K562 (cell line): ENCODE measurements around the gene NT5DC4. TPM values are rescaled to one million over a fixed set of nuclear protein-coding genes. Genes with fewer than 3 reads are reported as not detected.

Experiments
- ATAC-seq: fragments of 200-7000 bp; cut with Tn5 transposase; 3 replicates; pipeline ENCODE4 v1.9.1; 2020; ENCODE audit warnings: moderate library complexity
- BruUV-seq: library from RNA; stranded (reverse); fragments of 400-500 nt; replicated peaks from 2 replicates; lab custom pipeline; 2021; lab: Mats Ljungman, UMichigan
- CTCF ChIA-PET: fragments of 300-600 bp; formaldehyde crosslinking; extraction: SDS; loops from one replicate; lab custom pipeline; 2021; ENCODE audit warnings: low intra/inter-chr PET ratio; lab: Yijun Ruan, JAX
- POLR2A ChIA-PET: fragments of 300-600, 350-650 bp; sonication (Branson Sonifier 250); formaldehyde crosslinking; extraction: SDS; loops from one replicate; lab custom pipeline; 2021; ENCODE audit warnings: antibody characterized with exemption, inconsistent platforms; lab: Yijun Ruan, JAX
- DNase-seq, 4 experiments: peaks; one replicate each; pipeline versions ENCODE4 v3.0.0 to v3.0.0-alpha.2; 2011 to 2018; ENCODE audit warnings: low spot score in 3 of 4, mixed read lengths in 3 of 4; ENCODE audit errors: extremely low read depth in 1 of 4
- FAIRE-seq: peaks from 2 replicates; lab custom pipeline; 2011; peaks lifted over from hg19 to GRCh38; lab: Jason Lieb, UNC
- H2AFZ ChIP-seq: 2 replicates; pipeline ENCODE4 v1.6.0; 2011; ENCODE audit warnings: low read depth, low read length, control low read depth, inconsistent platforms
- H3K27ac ChIP-seq: fragments of 200-600 bp; 3 replicates; pipeline ENCODE4 v1.8.0; 2011; ENCODE audit warnings: low read depth, mild to moderate bottlenecking, control low read depth, inconsistent platforms, low read length, moderate library complexity, mixed read lengths; ENCODE audit errors: extremely low read depth
- H3K27me3 ChIP-seq, 2 experiments: fragments of 300-600 bp in 1 of 2; 2 replicates in 1 of 2; 3 replicates in 1 of 2; pipeline versions ENCODE4 v1.6.0 to v1.8.0; 2011; ENCODE audit warnings: inconsistent platforms in 2 of 2, low read length in 2 of 2, mild to moderate bottlenecking in 1 of 2, mixed read lengths in 1 of 2, moderate library complexity in 1 of 2; ENCODE audit not compliant: control insufficient read depth in 2 of 2, insufficient read depth in 2 of 2
- H3K36me3 ChIP-seq: fragments of 300-600 bp; 3 replicates; pipeline ENCODE4 v1.8.0; 2011; ENCODE audit warnings: mild to moderate bottlenecking, low read length, inconsistent platforms; ENCODE audit not compliant: control insufficient read depth, insufficient read depth
- H3K4me1 ChIP-seq, 2 experiments: fragments of 200-600 bp in 1 of 2; replicated peaks in 1 of 2; 2 replicates in 1 of 2; 3 replicates in 1 of 2; pipeline versions ENCODE4 v1.5.1 to v1.8.0; 2011; ENCODE audit warnings: inconsistent platforms in 2 of 2, low read length in 2 of 2, mild to moderate bottlenecking in 1 of 2, mixed read lengths in 1 of 2, moderate library complexity in 1 of 2; ENCODE audit not compliant: control insufficient read depth in 2 of 2, insufficient read depth in 2 of 2
- H3K4me2 ChIP-seq: 2 replicates; pipeline ENCODE4 v1.6.1; 2011; ENCODE audit warnings: low read length, control low read depth, inconsistent platforms, mixed read lengths; ENCODE audit not compliant: insufficient read depth
- H3K4me3 ChIP-seq: fragments of 200-600 bp; sonication (generic), shearing (Covaris generic); 2 replicates; pipeline ENCODE4 v1.5.1; 2016; ENCODE audit warnings: control low read depth, inconsistent platforms
- H3K79me2 ChIP-seq: fragments of 200-600 bp; 3 replicates; pipeline ENCODE4 v1.8.0; 2011; ENCODE audit warnings: low read length, inconsistent platforms; ENCODE audit not compliant: control insufficient read depth, insufficient read depth
- H3K9ac ChIP-seq, 2 experiments: 2 replicates each; pipeline versions ENCODE4 v1.6.0 to v1.6.1; 2011; ENCODE audit warnings: low read depth in 2 of 2, low read length in 2 of 2, control low read depth in 1 of 2, inconsistent platforms in 1 of 2, mild to moderate bottlenecking in 1 of 2, mixed read lengths in 1 of 2; ENCODE audit not compliant: insufficient read depth in 1 of 2
- H3K9me1 ChIP-seq: one replicate; pipeline ENCODE4 v1.6.0; 2011; ENCODE audit warnings: inconsistent platforms, mild to moderate bottlenecking, low read length, moderate library complexity; ENCODE audit not compliant: control insufficient read depth, insufficient read depth
- H3K9me3 ChIP-seq: replicated peaks from 2 replicates; pipeline ENCODE4 v1.5.1; 2011; ENCODE audit warnings: low read depth, low read length, inconsistent platforms; ENCODE audit not compliant: control insufficient read depth, insufficient read depth
- H4K20me1 ChIP-seq: replicated peaks from 2 replicates; pipeline ENCODE4 v1.6.1; 2011; ENCODE audit warnings: low read length, inconsistent platforms, mixed read lengths; ENCODE audit not compliant: control insufficient read depth, insufficient read depth
- CBFB ChIP-seq: sonication (generic); formaldehyde crosslinking; IDR thresholded peaks from 2 replicates; pipeline ENCODE4 v1.4.0; 2020; ENCODE audit warnings: mild to moderate bottlenecking, missing genetic modification reagents
- EGR1 ChIP-seq: fragments of 450-650 bp; conservative IDR thresholded peaks from 2 replicates; pipeline ENCODE4 v1.6.1; 2017; ENCODE audit warnings: mild to moderate bottlenecking
- HDGF ChIP-seq: fragments of 450-650 bp; IDR thresholded peaks from 2 replicates; pipeline ENCODE4 v1.6.1; 2016
- ID3 ChIP-seq, 2 experiments: fragments of 250-450 bp in 1 of 2; fragments of 450-650 bp in 1 of 2; sonication (Bioruptor Pico) in 1 of 2; IDR thresholded peaks; 2 replicates each; pipeline versions ENCODE4 v1.6.1 to v1.8.0; 2016 to 2021; ENCODE audit warnings: mild to moderate bottlenecking in 2 of 2, moderate library complexity in 2 of 2, missing compliant biosample characterization in 1 of 2, missing genetic modification characterization in 1 of 2
- JUN ChIP-seq, 2 experiments: sonication (generic) in 1 of 2; formaldehyde crosslinking in 1 of 2; IDR thresholded peaks; 2 replicates each; pipeline versions ENCODE4 v1.6.1 to v1.8.0; 2012 to 2022; ENCODE audit warnings: borderline replicate concordance in 2 of 2, mild to moderate bottlenecking in 2 of 2, improper control_type of control experiment in 1 of 2, low read depth in 1 of 2, low read length in 1 of 2, missing genetic modification reagents in 1 of 2
- MECOM ChIP-seq: fragments of 250-450 bp; sonication (Bioruptor Pico); IDR thresholded peaks from 2 replicates; pipeline ENCODE4 v1.8.0; 2022; ENCODE audit warnings: inconsistent platforms
- NFRKB ChIP-seq: fragments of 450-650 bp; IDR thresholded peaks from 2 replicates; pipeline ENCODE4 v1.6.1; 2016; ENCODE audit warnings: low read depth
- POLR2H ChIP-seq: IDR thresholded peaks from 2 replicates; pipeline ENCODE4 v1.6.1; 2016; ENCODE audit warnings: missing genetic modification characterization, low read depth, mild to moderate bottlenecking, control low read depth, missing compliant biosample characterization, moderate library complexity
- RCOR1 ChIP-seq, 2 experiments: IDR thresholded peaks; 2 replicates each; pipeline ENCODE4 v1.6.1; 2012; ENCODE audit warnings: low read depth in 2 of 2, low read length in 2 of 2, borderline replicate concordance in 1 of 2, improper control_type of control experiment in 1 of 2
- TFAP4 ChIP-seq: sonication (generic); formaldehyde crosslinking; IDR thresholded peaks from 2 replicates; pipeline ENCODE4 v1.8.0; 2022; ENCODE audit warnings: missing genetic modification reagents, mild to moderate bottlenecking, moderate library complexity, borderline replicate concordance
- WGBS: fragments of 100-300 bp; shearing (Covaris generic); methylation state at CpG from one replicate; pipeline ENCODE4 v1.1.6; 2016; ENCODE audit warnings: low coverage, mixed read lengths; ENCODE audit not compliant: insufficient coverage; ENCODE audit errors: missing lambda C conversion rate; 5-methylcytosine and 5-hydroxymethylcytosine counted together
- in situ Hi-C: fragments of 300-500 bp; cut with MboI; formaldehyde crosslinking; loops from 4 replicates; pipeline ENCODE4 v1.15.0; 2018; ENCODE audit warnings: inconsistent platforms, mixed read lengths
- intact Hi-C: fragments of 100-400 bp; cut with micrococcal nuclease; formaldehyde crosslinking; loops from 2 replicates; pipeline ENCODE4 v1.14.2; 2022
- polyA plus RNA-seq, 8 experiments: library from polyadenylated mRNA; depleted of rRNA in 4 of 8; stranded (reverse) in 5 of 8; unstranded in 3 of 8; fragments of >200 nt; fragmentation: Nextera tagmentation in 2 of 8; fragmentation: Illumina TruSeq in 1 of 8; extraction: Ambion mirVana in 2 of 8; extraction: Trizol in 1 of 8; gene quantifications; 2 replicates each; pipeline versions ENCODE4 v1.2.1 to v1.2.3, GENCODE V29; 2011 to 2014; ENCODE audit warnings: inconsistent platforms in 1 of 8, missing spikeins in 1 of 8
- total RNA-seq, 7 experiments: library from RNA; depleted of rRNA in 6 of 7; stranded (reverse); fragments of >200 nt in 6 of 7; fragmentation: Illumina TruSeq in 2 of 7; extraction: Trizol in 2 of 7; gene quantifications; 2 replicates each; pipeline versions ENCODE4 v1.2.1 to v1.2.3, GENCODE V29; 2011 to 2021; ENCODE audit warnings: low replicate concordance in 1 of 7
- TF ChIP-seq, protein P1 (sequence below): fragments of 200-800 bp; sonication (Bioruptor generic); IDR thresholded peaks from 2 replicates; pipeline ENCODE4 v1.6.1; 2017; ENCODE audit warnings: missing genetic modification characterization, missing compliant biosample characterization
- TF ChIP-seq, protein P2 (sequence below): fragments of 450-650 bp; conservative IDR thresholded peaks from 2 replicates; pipeline ENCODE4 v1.6.1; 2016; ENCODE audit warnings: missing genetic modification characterization, low read depth, mild to moderate bottlenecking, missing compliant biosample characterization, moderate library complexity
- TF ChIP-seq, protein P3 (sequence below): fragments of 250-450 bp; sonication (Bioruptor Pico); IDR thresholded peaks from 2 replicates; pipeline ENCODE4 v1.4.0; 2020; ENCODE audit warnings: mild to moderate bottlenecking, moderate library complexity

The NT5DC4 gene
- total and polyA plus RNA-seq, 9 of the 15 experiments (the other 6 are each of a cell fraction or from before 2014, with no cell fraction given), result 0.44 to 6.9 (median 2.5) TPM

GRCh38 chr2:112692918-112693317 lies 27.9 kb upstream of the NT5DC4 start:
- intact Hi-C loops, result no loop called here
- Histone ChIP-seq H3K27me3 (no peaks in the 10 kb centered on the region), H3K4me1 (peaks cover 37 to 38% of the 10 kb centered on the region in 2 experiments), H4K20me1 (no peaks in the 10 kb centered on the region), H3K4me2 (peak overlapping the region; percentile 40; the same call in 1 of the 2 replicates), H2AFZ (peak overlapping the region; percentile 21), H3K79me2 (no peaks in the 10 kb centered on the region), H3K4me3 (no peak overlapping the region), H3K9me3 (no peaks in the 10 kb centered on the region), H3K36me3 (no peaks in the 10 kb centered on the region), H3K9ac (peak overlapping the region; percentile 1 to 71; a peak in 1 of 4 replicates), H3K9me1 (no peaks in the 10 kb centered on the region), H3K27ac (peak overlapping the region; percentile 70)
- WGBS, result 33% methylated on average over 1 of the region's 1 CpG
- ChIA-PET POLR2A (interaction anchor here (0.9 to 1.9 kb wide), 9 partner anchors 9 to 47 kb away, joined by 3 to 19 read pairs (median 5); partner anchors contain the start of gene SLC20A1), CTCF (no interaction called here)
- no peak for FAIRE-seq
- ATAC-seq, result no peak
- in situ Hi-C loops, result no loop called here
- BruUV-seq, result no TSS peak
- no peak for DNase-seq
- TF ChIP-seq, protein P1, sequence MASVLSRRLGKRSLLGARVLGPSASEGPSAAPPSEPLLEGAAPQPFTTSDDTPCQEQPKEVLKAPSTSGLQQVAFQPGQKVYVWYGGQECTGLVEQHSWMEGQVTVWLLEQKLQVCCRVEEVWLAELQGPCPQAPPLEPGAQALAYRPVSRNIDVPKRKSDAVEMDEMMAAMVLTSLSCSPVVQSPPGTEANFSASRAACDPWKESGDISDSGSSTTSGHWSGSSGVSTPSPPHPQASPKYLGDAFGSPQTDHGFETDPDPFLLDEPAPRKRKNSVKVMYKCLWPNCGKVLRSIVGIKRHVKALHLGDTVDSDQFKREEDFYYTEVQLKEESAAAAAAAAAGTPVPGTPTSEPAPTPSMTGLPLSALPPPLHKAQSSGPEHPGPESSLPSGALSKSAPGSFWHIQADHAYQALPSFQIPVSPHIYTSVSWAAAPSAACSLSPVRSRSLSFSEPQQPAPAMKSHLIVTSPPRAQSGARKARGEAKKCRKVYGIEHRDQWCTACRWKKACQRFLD (CRISPR knock-in tag), result 0 out of 2 replicates have a peak, but pooled peaks have one; percentile 47
- TF ChIP-seq NFRKB, result 0 out of 2 replicates have a peak, but pooled peaks have one; percentile 2
- TF ChIP-seq HDGF, result 0 out of 2 replicates have a peak, but pooled peaks have one; percentile 38
- TF ChIP-seq MECOM (CRISPR knock-in tag), result 0 out of 2 replicates have a peak, but pooled peaks have one; percentile 16
- TF ChIP-seq TFAP4 (CRISPR knock-in tag), result peak; percentile 7; the same call in 1 of the 2 replicates
- TF ChIP-seq EGR1, result peak; percentile 50; the same call in 1 of the 2 replicates
- TF ChIP-seq RCOR1 (IDR thresholded peaks at IDR 0.05; ENCODE audit: borderline replicate concordance in 1 of 2, low read depth in 2 of 2, low read length in 2 of 2), result no peak
- TF ChIP-seq ID3 (CRISPR knock-in tag; IDR thresholded peaks at IDR 0.05), result no peak
- TF ChIP-seq ID3 (tag; IDR thresholded peaks at IDR 0.05), result 0 out of 2 replicates have a peak, but pooled peaks have one; percentile 5
- TF ChIP-seq POLR2H (tag), result no peak
- TF ChIP-seq, protein P2, sequence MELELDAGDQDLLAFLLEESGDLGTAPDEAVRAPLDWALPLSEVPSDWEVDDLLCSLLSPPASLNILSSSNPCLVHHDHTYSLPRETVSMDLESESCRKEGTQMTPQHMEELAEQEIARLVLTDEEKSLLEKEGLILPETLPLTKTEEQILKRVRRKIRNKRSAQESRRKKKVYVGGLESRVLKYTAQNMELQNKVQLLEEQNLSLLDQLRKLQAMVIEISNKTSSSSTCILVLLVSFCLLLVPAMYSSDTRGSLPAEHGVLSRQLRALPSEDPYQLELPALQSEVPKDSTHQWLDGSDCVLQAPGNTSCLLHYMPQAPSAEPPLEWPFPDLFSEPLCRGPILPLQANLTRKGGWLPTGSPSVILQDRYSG (tag), result 0 out of 2 replicates have a peak, but pooled peaks have one; percentile 17
- no peak for TF ChIP-seq JUN (IDR thresholded peaks at IDR 0.05; ENCODE audit: borderline replicate concordance, low read depth, low read length)
- TF ChIP-seq JUN (CRISPR knock-in tag; IDR thresholded peaks at IDR 0.05; ENCODE audit: borderline replicate concordance), result peak; percentile 65; the same call in 1 of the 2 replicates
- peak; percentile 2; the same call in 1 of the 2 replicates for TF ChIP-seq CBFB (CRISPR knock-in tag)
- TF ChIP-seq, protein P3, sequence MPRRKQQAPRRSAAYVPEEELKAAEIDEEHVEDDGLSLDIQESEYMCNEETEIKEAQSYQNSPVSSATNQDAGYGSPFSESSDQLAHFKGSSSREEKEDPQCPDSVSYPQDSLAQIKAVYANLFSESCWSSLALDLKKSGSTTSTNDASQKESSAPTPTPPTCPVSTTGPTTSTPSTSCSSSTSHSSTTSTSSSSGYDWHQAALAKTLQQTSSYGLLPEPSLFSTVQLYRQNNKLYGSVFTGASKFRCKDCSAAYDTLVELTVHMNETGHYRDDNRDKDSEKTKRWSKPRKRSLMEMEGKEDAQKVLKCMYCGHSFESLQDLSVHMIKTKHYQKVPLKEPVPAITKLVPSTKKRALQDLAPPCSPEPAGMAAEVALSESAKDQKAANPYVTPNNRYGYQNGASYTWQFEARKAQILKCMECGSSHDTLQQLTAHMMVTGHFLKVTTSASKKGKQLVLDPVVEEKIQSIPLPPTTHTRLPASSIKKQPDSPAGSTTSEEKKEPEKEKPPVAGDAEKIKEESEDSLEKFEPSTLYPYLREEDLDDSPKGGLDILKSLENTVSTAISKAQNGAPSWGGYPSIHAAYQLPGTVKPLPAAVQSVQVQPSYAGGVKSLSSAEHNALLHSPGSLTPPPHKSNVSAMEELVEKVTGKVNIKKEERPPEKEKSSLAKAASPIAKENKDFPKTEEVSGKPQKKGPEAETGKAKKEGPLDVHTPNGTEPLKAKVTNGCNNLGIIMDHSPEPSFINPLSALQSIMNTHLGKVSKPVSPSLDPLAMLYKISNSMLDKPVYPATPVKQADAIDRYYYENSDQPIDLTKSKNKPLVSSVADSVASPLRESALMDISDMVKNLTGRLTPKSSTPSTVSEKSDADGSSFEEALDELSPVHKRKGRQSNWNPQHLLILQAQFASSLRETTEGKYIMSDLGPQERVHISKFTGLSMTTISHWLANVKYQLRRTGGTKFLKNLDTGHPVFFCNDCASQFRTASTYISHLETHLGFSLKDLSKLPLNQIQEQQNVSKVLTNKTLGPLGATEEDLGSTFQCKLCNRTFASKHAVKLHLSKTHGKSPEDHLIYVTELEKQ (CRISPR knock-in tag), result no peak
